HUDEP-2 (cell line): ENCODE measurements around the gene CDH22.
A peak's percentile ranks its signal among the peaks of the same experiment; 100 is the strongest.

ENCODE experiments used
- DNase-seq, 76 experiments: peaks; one replicate each; lab custom pipeline; 2025; ENCODE audit not compliant: unreplicated experiment in 76 of 76; lab: John Stamatoyannopoulos, UW

The CDH22 gene

GRCh38 chr20:46220455-46221207, 87.7 kb downstream of the CDH22 start:
- DNase-seq, result peak in 1 of 76 experiments; percentile 19

GRCh38 chr20:46219920-46220319, 88.4 kb downstream of the CDH22 start:
- DNase-seq, result no peak

- no peak for DNase-seq
These were observed 89.1 kb downstream of the CDH22 start for GRCh38 chr20:46219190-46219589.

- DNase-seq, result peak in 3 of 76 experiments; percentile 6 to 18 (median 7)
These were observed 89.6 kb downstream of the CDH22 start for GRCh38 chr20:46218656-46219055.

- DNase-seq, result no peak
These were observed 90.7 kb downstream of the CDH22 start for GRCh38 chr20:46217583-46217982.

GRCh38 chr20:46216770-46217464, 91.4 kb downstream of the CDH22 start:
- DNase-seq, result no peak

- DNase-seq, result peak in 73 of 76 experiments; percentile 14 to 93 (median 79)
These were observed 92.2 kb downstream of the CDH22 start for GRCh38 chr20:46215913-46216707.

GRCh38 chr20:46214824-46215488, 93.3 kb downstream of the CDH22 start:
- no peak for DNase-seq

- DNase-seq, result no peak
These were observed 94.1 kb downstream of the CDH22 start for GRCh38 chr20:46213946-46214823.

- no peak for DNase-seq
These were observed 95.4 kb downstream of the CDH22 start for GRCh38 chr20:46212876-46213275.

GRCh38 chr20:46212252-46212651, 96.0 kb downstream of the CDH22 start:
- DNase-seq, result no peak

GRCh38 chr20:46211331-46211722, 97.0 kb downstream of the CDH22 start:
- no peak for DNase-seq

GRCh38 chr20:46210672-46211330, 97.5 kb downstream of the CDH22 start:
- DNase-seq, result no peak

GRCh38 chr20:46209930-46210671, 98.2 kb downstream of the CDH22 start:
- no peak for DNase-seq

- DNase-seq, result no peak
These were observed 100.5 kb downstream of the CDH22 start for GRCh38 chr20:46207793-46208192.

- no peak for DNase-seq
These were observed 101.2 kb downstream of the CDH22 start for GRCh38 chr20:46206992-46207549.

GRCh38 chr20:46206025-46206424, 102.3 kb downstream of the CDH22 start:
- no peak for DNase-seq

- DNase-seq, result no peak
These were observed 102.9 kb downstream of the CDH22 start for GRCh38 chr20:46205349-46205748.
